T-helper 1 cell (primary cell): Measurements from ENCODE around the gene OR13J1.
"Not testable (repeated sequence)": the region's sequence is repeated elsewhere in the genome, so short reads cannot be mapped to it uniquely, and the experiment has no call there.

Experiments
- DNase-seq, 5 donors: peaks; one replicate each; pipeline ENCODE4 v3.0.0-alpha.2; 2012 to 2020

The OR13J1 gene

GRCh38 chr9:35904338-35904737 lies 34.1 kb upstream of the OR13J1 start:
- no peak for DNase-seq

GRCh38 chr9:35903049-35903448 lies 32.8 kb upstream of the OR13J1 start:
- DNase-seq, result peak in 3 of 5 donors; percentile 20 to 55 (median 39)

- DNase-seq, result no peak
Observed at GRCh38 chr9:35899021-35899420, 28.8 kb upstream of the OR13J1 start.

GRCh38 chr9:35898337-35898736 lies 28.1 kb upstream of the OR13J1 start:
- no peak for DNase-seq

- not testable (repeated sequence) for DNase-seq
Observed at GRCh38 chr9:35897376-35898099, 27.3 kb upstream of the OR13J1 start.

GRCh38 chr9:35896570-35896969 lies 26.4 kb upstream of the OR13J1 start:
- no peak for DNase-seq

- no peak for DNase-seq
Observed at GRCh38 chr9:35892051-35892450, 21.9 kb upstream of the OR13J1 start.

- no peak for DNase-seq
Observed at GRCh38 chr9:35891646-35892045, 21.4 kb upstream of the OR13J1 start.

GRCh38 chr9:35884908-35885307 lies 14.7 kb upstream of the OR13J1 start:
- DNase-seq, result not testable (repeated sequence)

- no peak for DNase-seq
Observed at GRCh38 chr9:35882996-35883395, 12.8 kb upstream of the OR13J1 start.

- DNase-seq, result peak; percentile 59 to 83 (median 69)
Observed at GRCh38 chr9:35882263-35882848, 12.2 kb upstream of the OR13J1 start.

GRCh38 chr9:35872505-35872904 lies 2.3 kb upstream of the OR13J1 start:
- no peak for DNase-seq

- DNase-seq, result no peak
Observed at GRCh38 chr9:35871545-35871944, 1.3 kb upstream of the OR13J1 start.

- DNase-seq, result no peak
Observed at GRCh38 chr9:35869621-35870216, 482 bp downstream of the OR13J1 start.

GRCh38 chr9:35868933-35869332 lies 1.3 kb downstream of the OR13J1 start:
- no peak for DNase-seq

- no peak for DNase-seq
Observed at GRCh38 chr9:35867538-35867937, 2.7 kb downstream of the OR13J1 start.

GRCh38 chr9:35864695-35865255 lies 5.4 kb downstream of the OR13J1 start:
- no peak for DNase-seq

- DNase-seq, result no peak
Observed at GRCh38 chr9:35863583-35863982, 6.6 kb downstream of the OR13J1 start.

GRCh38 chr9:35862328-35862727 lies 7.9 kb downstream of the OR13J1 start:
- no peak for DNase-seq

GRCh38 chr9:35861161-35861897 lies 8.9 kb downstream of the OR13J1 start:
- DNase-seq, result no peak

- DNase-seq, result no peak
Observed at GRCh38 chr9:35859990-35860339, 10.2 kb downstream of the OR13J1 start.

GRCh38 chr9:35859310-35859989 lies 10.8 kb downstream of the OR13J1 start:
- DNase-seq, result no peak

- DNase-seq, result no peak
Observed at GRCh38 chr9:35858458-35858857, 11.7 kb downstream of the OR13J1 start.
